HepG2 (cell line): Measurements from ENCODE around the gene HSPB2. TPM values are rescaled to one million over a fixed set of nuclear protein-coding genes. Genes with fewer than 3 reads are reported as not detected.

Experiments used
- ARHGAP35 ChIP-seq: sonication (generic); formaldehyde crosslinking; IDR thresholded peaks from 2 replicates; pipeline ENCODE4 v1.9.0; 2022; ENCODE audit warnings: mild to moderate bottlenecking, inconsistent platforms, moderate library complexity, missing genetic modification reagents, borderline replicate concordance
- ASH2L ChIP-seq: fragments of 300-600, 200-600 bp; sonication (generic); IDR thresholded peaks from 2 replicates; pipeline ENCODE4 v1.7.0; 2017; ENCODE audit warnings: low read depth, mild to moderate bottlenecking, moderate library complexity, mixed read lengths, low read length; ENCODE audit not compliant: insufficient read length
- ATRX ChIP-seq: sonication (generic); formaldehyde crosslinking; IDR thresholded peaks from 2 replicates; pipeline ENCODE4 v1.4.0; 2020; ENCODE audit warnings: missing genetic modification reagents, borderline replicate concordance
- KDM1A ChIP-seq: IDR thresholded peaks from 2 replicates; pipeline ENCODE4 v1.6.1; 2016; ENCODE audit warnings: missing compliant biosample characterization
- KDM5A ChIP-seq: fragments of 200-600 bp; sonication (generic); IDR thresholded peaks from 2 replicates; pipeline ENCODE4 v1.7.0; 2018; ENCODE audit warnings: antibody characterized with exemption, mild to moderate bottlenecking, low read length, borderline replicate concordance
- MLX ChIP-seq: IDR thresholded peaks from 2 replicates; pipeline ENCODE4 v1.6.1; 2016
- PAXIP1 ChIP-seq: sonication (generic); formaldehyde crosslinking; conservative IDR thresholded peaks from 2 replicates; pipeline ENCODE4 v1.4.0; 2020; ENCODE audit warnings: mild to moderate bottlenecking, missing genetic modification reagents, moderate library complexity
- PCBP1 ChIP-seq: fragments of 200-400 bp; formaldehyde crosslinking; IDR thresholded peaks from 2 replicates; pipeline ENCODE4 v1.6.1; 2017; ENCODE audit warnings: mild to moderate bottlenecking, low read depth, low read length, borderline replicate concordance
- PHF8 ChIP-seq: sonication (generic); formaldehyde crosslinking; IDR thresholded peaks from 2 replicates; pipeline ENCODE4 v1.5.0; 2020; ENCODE audit warnings: missing genetic modification reagents
- RFX5 ChIP-seq: IDR thresholded peaks from 2 replicates; pipeline ENCODE4 v1.6.1; 2011; ENCODE audit warnings: low read depth, low read length, improper control_type of control experiment
- RXRB ChIP-seq: IDR thresholded peaks from 2 replicates; pipeline ENCODE4 v1.6.1; 2016; ENCODE audit warnings: borderline replicate concordance, missing genetic modification reagents, missing compliant biosample characterization
- SETDB1 ChIP-seq: sonication (generic); formaldehyde crosslinking; IDR thresholded peaks from 2 replicates; pipeline ENCODE4 v1.5.1; 2020; ENCODE audit warnings: missing genetic modification reagents, mild to moderate bottlenecking, borderline replicate concordance
- SNRNP70 ChIP-seq: fragments of 200-400 bp; formaldehyde crosslinking; IDR thresholded peaks from 2 replicates; pipeline ENCODE4 v1.6.1; 2017; ENCODE audit warnings: mild to moderate bottlenecking, low read depth, low read length, moderate library complexity
- SOX13 ChIP-seq, 3 experiments: fragments of 450-650 bp in 1 of 3; sonication (generic) in 1 of 3; formaldehyde crosslinking in 1 of 3; IDR thresholded peaks in 2 of 3; conservative IDR thresholded peaks in 1 of 3; 2 replicates each; pipeline versions ENCODE4 v1.5.0 to v1.6.1; 2016 to 2020; ENCODE audit warnings: antibody characterized with exemption in 1 of 3, mild to moderate bottlenecking in 1 of 3, missing compliant biosample characterization in 1 of 3, missing genetic modification reagents in 1 of 3, moderate library complexity in 1 of 3
- TEAD2 ChIP-seq: sonication (generic); formaldehyde crosslinking; IDR thresholded peaks from 2 replicates; pipeline ENCODE4 v1.9.0; 2021; ENCODE audit warnings: missing genetic modification reagents
- ZBTB34 ChIP-seq: sonication (generic); formaldehyde crosslinking; IDR thresholded peaks from 2 replicates; pipeline ENCODE4 v1.8.0; 2022; ENCODE audit warnings: mild to moderate bottlenecking, missing genetic modification reagents
- ZBTB7B ChIP-seq: sonication (generic); formaldehyde crosslinking; IDR thresholded peaks from 2 replicates; pipeline ENCODE4 v1.4.0; 2020; ENCODE audit warnings: missing genetic modification reagents
- ZNF121 ChIP-seq: sonication (generic); formaldehyde crosslinking; IDR thresholded peaks from 2 replicates; pipeline ENCODE4 v1.5.0; 2020; ENCODE audit warnings: mild to moderate bottlenecking, missing genetic modification reagents
- ZNF180 ChIP-seq: sonication (generic); formaldehyde crosslinking; IDR thresholded peaks from 2 replicates; pipeline ENCODE4 v1.4.0; 2020; ENCODE audit warnings: low read depth, missing genetic modification reagents, borderline replicate concordance
- ZNF274 ChIP-seq: sonication (generic); formaldehyde crosslinking; IDR thresholded peaks from 2 replicates; pipeline ENCODE4 v1.5.1; 2020; ENCODE audit warnings: mild to moderate bottlenecking, missing genetic modification reagents
- ZNF296 ChIP-seq: sonication (generic); formaldehyde crosslinking; conservative IDR thresholded peaks from 2 replicates; pipeline ENCODE4 v1.5.0; 2020; ENCODE audit warnings: mild to moderate bottlenecking, missing genetic modification reagents
- ZNF430 ChIP-seq: sonication (generic); formaldehyde crosslinking; IDR thresholded peaks from 2 replicates; pipeline ENCODE4 v1.9.0; 2021; ENCODE audit warnings: mild to moderate bottlenecking, missing genetic modification reagents
- ZNF572 ChIP-seq: sonication (generic); formaldehyde crosslinking; IDR thresholded peaks from 2 replicates; pipeline ENCODE4 v1.5.1; 2020; ENCODE audit warnings: mild to moderate bottlenecking, missing genetic modification reagents
- ZNF660 ChIP-seq: sonication (generic); formaldehyde crosslinking; IDR thresholded peaks from 2 replicates; pipeline ENCODE4 v1.5.1; 2020; ENCODE audit warnings: mild to moderate bottlenecking, low read depth, missing genetic modification reagents, borderline replicate concordance
- polyA plus RNA-seq, 8 experiments: library from polyadenylated mRNA; depleted of rRNA in 3 of 8; stranded (reverse) in 7 of 8; unstranded in 1 of 8; fragments of >200 nt; fragmentation: Illumina TruSeq in 4 of 8; extraction: Trizol in 4 of 8; gene quantifications; 2 replicates each; pipeline versions ENCODE4 v1.2.1 to v1.2.3, GENCODE V29; 2011 to 2016; ENCODE audit warnings: low read depth in 4 of 8, missing spikeins in 1 of 8, mixed read lengths in 1 of 8; ENCODE audit not compliant: insufficient read depth in 1 of 8
- total RNA-seq, 5 experiments: library from RNA; depleted of rRNA; stranded (reverse); fragments of >200 nt; fragmentation: Illumina TruSeq; extraction: Trizol; gene quantifications; 2 replicates each; pipeline ENCODE4 v1.2.3, GENCODE V29; 2016; ENCODE audit warnings: low read depth in 1 of 5
- TF ChIP-seq, protein P1 (sequence below): sonication (generic); formaldehyde crosslinking; IDR thresholded peaks from 2 replicates; pipeline ENCODE4 v1.4.0; 2020; ENCODE audit warnings: missing genetic modification reagents, borderline replicate concordance

The HSPB2 gene
- total and polyA plus RNA-seq, 2 of the 13 experiments (the other 11 are each of a cell fraction or from before 2014, with no cell fraction given) = 0.04 TPM; not detected in 1

- TF ChIP-seq RFX5 = no peak
- TF ChIP-seq ZNF180 (CRISPR knock-in tag) = no peak
- no peak for TF ChIP-seq ARHGAP35 (CRISPR knock-in tag)
- TF ChIP-seq TEAD2 (CRISPR knock-in tag) = no peak
- TF ChIP-seq, protein P1, sequence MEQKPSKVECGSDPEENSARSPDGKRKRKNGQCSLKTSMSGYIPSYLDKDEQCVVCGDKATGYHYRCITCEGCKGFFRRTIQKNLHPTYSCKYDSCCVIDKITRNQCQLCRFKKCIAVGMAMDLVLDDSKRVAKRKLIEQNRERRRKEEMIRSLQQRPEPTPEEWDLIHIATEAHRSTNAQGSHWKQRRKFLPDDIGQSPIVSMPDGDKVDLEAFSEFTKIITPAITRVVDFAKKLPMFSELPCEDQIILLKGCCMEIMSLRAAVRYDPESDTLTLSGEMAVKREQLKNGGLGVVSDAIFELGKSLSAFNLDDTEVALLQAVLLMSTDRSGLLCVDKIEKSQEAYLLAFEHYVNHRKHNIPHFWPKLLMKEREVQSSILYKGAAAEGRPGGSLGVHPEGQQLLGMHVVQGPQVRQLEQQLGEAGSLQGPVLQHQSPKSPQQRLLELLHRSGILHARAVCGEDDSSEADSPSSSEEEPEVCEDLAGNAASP (CRISPR knock-in tag) = no peak
- no peak for TF ChIP-seq ATRX
- TF ChIP-seq ZNF274 (CRISPR knock-in tag) = no peak
- no peak for TF ChIP-seq ZNF572
- TF ChIP-seq KDM1A = no peak
- TF ChIP-seq ZNF430 = no peak
- TF ChIP-seq PHF8 (CRISPR knock-in tag) = no peak
- no peak for TF ChIP-seq SOX13 (IDR thresholded peaks at IDR 0.05)
- peak in 1 of 2 experiments; percentile 23; a peak in 1 of 4 replicates for TF ChIP-seq SOX13 (CRISPR knock-in tag; conservative IDR thresholded peaks at IDR 0.05 in 1 of 2, IDR thresholded peaks at IDR 0.05 in 1 of 2)
- no peak for TF ChIP-seq PCBP1
- TF ChIP-seq KDM5A = no peak
- no peak for TF ChIP-seq ZNF296 (CRISPR knock-in tag)
- no peak for TF ChIP-seq ZBTB34
- no peak for TF ChIP-seq ZNF121 (CRISPR knock-in tag)
- TF ChIP-seq ASH2L = no peak
- peak; percentile 47 for TF ChIP-seq PAXIP1 (CRISPR knock-in tag)
- TF ChIP-seq MLX (CRISPR knock-in tag) = no peak
- no peak for TF ChIP-seq ZNF660 (CRISPR knock-in tag)
- TF ChIP-seq SNRNP70 = no peak
- 0 out of 2 replicates have a peak, but pooled peaks have one; percentile 11 for TF ChIP-seq RXRB (CRISPR knock-in tag)
- no peak for TF ChIP-seq ZBTB7B (CRISPR knock-in tag)
- no peak for TF ChIP-seq SETDB1 (CRISPR knock-in tag)
Observed at GRCh38 chr11:111917788-111918187, 5.3 kb downstream of the HSPB2 start (continued).
